ENCODE data around the gene EMILIN2.

- TF ChIP-seq CTCF (conservative IDR thresholded peaks at IDR 0.05): no peak
- no peak for TF ChIP-seq EZH2 (IDR thresholded peaks at IDR 0.05; ENCODE audit: low read depth)
Observed at GRCh38 chr18:2961821-2962220, 115.0 kb downstream of the EMILIN2 start.

All from PC-9 (cell line).